ENCODE results near the gene TMED6. TPM values are rescaled to one million over a fixed set of nuclear protein-coding genes. Genes with fewer than 3 reads are reported as not detected.

TMED6 gene
- total RNA-seq, 2 donors from 2014 or later: 1.5 TPM; not detected in 1

DNA sequence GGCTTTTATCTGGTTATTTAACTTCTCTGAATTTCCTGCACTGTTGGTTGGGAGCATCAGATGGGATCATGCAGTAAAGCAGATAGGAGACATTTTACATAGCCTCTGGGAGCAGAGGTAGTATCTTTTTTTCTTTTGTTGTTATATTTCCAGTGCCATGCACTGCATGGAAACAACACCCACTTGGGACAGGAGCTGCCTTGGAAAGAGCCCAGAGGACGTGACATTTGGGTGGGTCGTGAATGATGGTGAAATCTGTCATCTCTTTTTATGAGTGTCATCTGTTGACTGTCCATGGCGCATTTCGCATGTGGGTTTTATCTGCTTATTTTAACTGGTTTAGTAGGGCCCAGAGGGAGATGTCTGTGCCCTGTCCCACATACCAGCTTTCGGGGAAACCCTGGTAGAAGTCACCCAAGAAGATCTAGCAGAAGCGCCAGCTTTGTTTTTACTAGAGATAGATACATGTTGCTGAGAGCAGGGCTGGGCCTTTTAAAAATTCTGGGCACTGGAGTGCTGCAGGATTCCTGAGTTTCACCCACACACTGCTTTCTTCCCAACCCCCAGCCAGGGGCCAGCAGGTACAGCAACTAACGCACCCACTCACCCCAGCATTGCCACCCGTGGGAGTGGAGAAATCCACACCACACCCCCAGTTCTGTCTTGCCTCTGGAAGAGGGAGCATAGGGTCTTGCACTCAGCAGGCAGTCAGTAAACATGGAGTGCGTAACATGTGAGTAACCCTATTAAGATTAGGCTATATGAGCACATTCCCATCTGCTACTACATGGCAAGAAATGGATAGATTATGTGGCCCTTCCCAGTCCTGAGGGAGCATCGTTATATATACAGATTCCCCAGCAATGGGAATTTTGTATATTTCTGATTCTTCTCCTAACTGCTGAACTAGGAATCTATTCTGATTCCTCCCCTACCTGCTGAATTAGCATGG, 42.6 kb upstream of the TMED6 start:
- H3K4me3 ChIP-seq: no peak overlapping the region
- no peak overlapping the region for H3K27ac ChIP-seq
- TF ChIP-seq, protein P1, sequence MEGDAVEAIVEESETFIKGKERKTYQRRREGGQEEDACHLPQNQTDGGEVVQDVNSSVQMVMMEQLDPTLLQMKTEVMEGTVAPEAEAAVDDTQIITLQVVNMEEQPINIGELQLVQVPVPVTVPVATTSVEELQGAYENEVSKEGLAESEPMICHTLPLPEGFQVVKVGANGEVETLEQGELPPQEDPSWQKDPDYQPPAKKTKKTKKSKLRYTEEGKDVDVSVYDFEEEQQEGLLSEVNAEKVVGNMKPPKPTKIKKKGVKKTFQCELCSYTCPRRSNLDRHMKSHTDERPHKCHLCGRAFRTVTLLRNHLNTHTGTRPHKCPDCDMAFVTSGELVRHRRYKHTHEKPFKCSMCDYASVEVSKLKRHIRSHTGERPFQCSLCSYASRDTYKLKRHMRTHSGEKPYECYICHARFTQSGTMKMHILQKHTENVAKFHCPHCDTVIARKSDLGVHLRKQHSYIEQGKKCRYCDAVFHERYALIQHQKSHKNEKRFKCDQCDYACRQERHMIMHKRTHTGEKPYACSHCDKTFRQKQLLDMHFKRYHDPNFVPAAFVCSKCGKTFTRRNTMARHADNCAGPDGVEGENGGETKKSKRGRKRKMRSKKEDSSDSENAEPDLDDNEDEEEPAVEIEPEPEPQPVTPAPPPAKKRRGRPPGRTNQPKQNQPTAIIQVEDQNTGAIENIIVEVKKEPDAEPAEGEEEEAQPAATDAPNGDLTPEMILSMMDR (IDR thresholded peaks at IDR 0.05): no peak
- no peak for DNase-seq (ENCODE audit: low spot score)
- H3K36me3 ChIP-seq: no peaks in the 10 kb centered on the region
- H3K4me1 ChIP-seq (ENCODE audit: control insufficient read depth in 1 of 2, low read depth in 2 of 2): peaks cover 7 to 22% of the 10 kb centered on the region in 2 donors
- H3K9me3 ChIP-seq: no peaks in the 10 kb centered on the region
- H3K27me3 ChIP-seq (replicated peaks; ENCODE audit: insufficient read depth): no peaks in the 10 kb centered on the region
- ATAC-seq (ENCODE audit: insufficient number of reproducible peaks, low FRiP score, low read depth): no peak

DNA sequence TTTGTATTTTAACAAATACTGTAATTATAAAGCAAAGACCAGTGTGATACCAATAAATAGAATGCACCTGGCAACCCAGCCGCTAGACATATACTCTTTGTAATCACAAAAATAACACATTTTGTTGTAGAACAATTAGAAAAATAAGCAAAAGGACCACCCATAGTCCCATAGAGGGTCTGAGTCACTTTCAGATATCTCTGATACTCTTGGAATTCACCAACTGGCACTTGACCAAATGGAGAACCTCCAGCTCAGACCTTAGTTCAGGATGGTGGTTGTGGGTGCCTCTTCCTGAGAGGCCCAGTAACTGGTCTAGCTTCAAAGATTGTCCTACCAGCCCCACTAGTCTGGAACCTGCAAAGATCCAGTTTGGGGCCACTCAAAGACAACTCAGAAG, 35.0 kb upstream of the TMED6 start:
- DNase-seq (ENCODE audit: low spot score) (no peak), ATAC-seq (ENCODE audit: insufficient number of reproducible peaks, low FRiP score, low read depth) (no peak)
- TF ChIP-seq, protein P1 (IDR thresholded peaks at IDR 0.05): no peak
- H3K9me3 ChIP-seq: no peaks in the 10 kb centered on the region
- H3K27ac ChIP-seq: peak overlapping the region in 1 of 2 donors; percentile 66
- H3K27me3 ChIP-seq (replicated peaks; ENCODE audit: insufficient read depth): no peaks in the 10 kb centered on the region
- no peak overlapping the region for H3K4me3 ChIP-seq
- peaks cover 5% of the 10 kb centered on the region for H3K36me3 ChIP-seq
- peaks cover 12 to 21% of the 10 kb centered on the region in 2 donors for H3K4me1 ChIP-seq (ENCODE audit: control insufficient read depth in 1 of 2, low read depth in 2 of 2)

DNA sequence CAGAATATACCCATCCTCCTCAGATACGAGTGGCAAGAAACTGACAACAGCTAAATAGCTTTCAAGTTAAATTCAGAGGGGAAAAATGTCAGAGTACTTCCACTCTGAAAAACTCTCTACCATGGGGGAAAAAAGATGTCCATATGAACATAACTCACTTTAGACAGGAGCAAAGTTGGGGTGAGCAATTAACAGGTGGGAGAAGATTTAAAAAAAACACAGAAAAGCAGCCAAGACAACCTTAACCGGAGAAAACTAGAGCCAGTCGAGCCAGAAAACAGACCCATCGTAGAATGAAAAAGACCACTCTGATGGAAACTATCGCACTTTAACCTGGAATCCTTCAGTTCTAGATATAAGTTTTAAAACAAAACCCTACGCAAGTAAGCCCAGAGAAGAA, 33.4 kb upstream of the TMED6 start:
- H3K4me3 ChIP-seq: peak overlapping the region; percentile 93
- DNase-seq (ENCODE audit: low spot score): no peak
- TF ChIP-seq, protein P1 (IDR thresholded peaks at IDR 0.05): no peak
- peaks cover 11% of the 10 kb centered on the region for H3K36me3 ChIP-seq
- ATAC-seq (ENCODE audit: insufficient number of reproducible peaks, low FRiP score, low read depth): no peak
- no peaks in the 10 kb centered on the region for H3K9me3 ChIP-seq
- peaks cover 15 to 26% of the 10 kb centered on the region in 2 donors for H3K4me1 ChIP-seq (ENCODE audit: control insufficient read depth in 1 of 2, low read depth in 2 of 2)
- peak overlapping the region; percentile 82 to 84 for H3K27ac ChIP-seq
- no peaks in the 10 kb centered on the region for H3K27me3 ChIP-seq (replicated peaks; ENCODE audit: insufficient read depth)

DNA sequence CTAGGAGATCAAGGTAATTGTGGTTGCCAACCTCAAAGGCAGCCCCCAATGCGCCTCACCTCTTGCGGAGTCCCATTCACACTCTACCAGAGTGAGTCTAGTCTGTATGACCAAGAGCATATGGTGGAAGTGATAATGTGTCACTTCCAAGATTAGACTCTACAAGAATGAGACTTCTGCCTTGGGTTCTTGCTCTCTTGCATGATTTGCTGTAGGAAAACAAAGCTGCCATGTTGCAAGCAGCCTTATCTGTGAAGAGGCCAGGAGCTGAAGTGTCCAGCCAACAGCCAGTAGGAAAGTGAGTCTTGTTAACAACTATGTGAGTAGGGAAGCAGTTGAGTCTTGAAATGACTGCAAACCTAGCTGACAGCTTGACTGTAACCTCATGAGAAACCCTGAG, 30.8 kb upstream of the TMED6 start:
- Histone ChIP-seq H3K27me3 (replicated peaks; ENCODE audit: insufficient read depth) (no peaks in the 10 kb centered on the region), H3K36me3 (peaks cover 25% of the 10 kb centered on the region), H3K4me3 (no peak overlapping the region), H3K9me3 (no peaks in the 10 kb centered on the region), H3K4me1 (ENCODE audit: control insufficient read depth in 1 of 2, low read depth in 2 of 2) (peaks cover 18 to 26% of the 10 kb centered on the region in 2 donors), H3K27ac (no peak overlapping the region)
- no peak for ATAC-seq (ENCODE audit: insufficient number of reproducible peaks, low FRiP score, low read depth)
- TF ChIP-seq, protein P1 (IDR thresholded peaks at IDR 0.05): no peak
- DNase-seq (ENCODE audit: low spot score): no peak

DNA sequence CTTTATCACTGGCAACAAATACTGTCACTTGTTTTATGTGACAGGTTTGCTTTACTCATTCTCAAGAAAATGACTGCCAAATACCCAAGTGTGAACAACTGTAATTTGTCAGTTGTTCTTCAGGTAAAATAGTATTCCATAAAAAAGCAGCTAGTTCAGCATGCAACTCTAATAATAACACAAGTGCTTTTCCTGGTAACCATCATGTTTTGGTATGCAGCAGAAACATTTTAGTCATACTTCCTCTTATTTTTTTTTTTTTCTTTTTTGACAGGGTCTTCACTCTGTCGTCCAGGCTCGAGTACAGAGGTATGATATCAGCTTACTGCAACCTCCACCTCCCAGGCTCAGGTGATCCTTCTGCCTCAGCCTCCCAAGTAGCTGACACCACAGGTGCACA, 29.6 kb upstream of the TMED6 start:
- Histone ChIP-seq H3K4me1 (ENCODE audit: control insufficient read depth in 1 of 2, low read depth in 2 of 2) (peaks cover 18 to 22% of the 10 kb centered on the region in 2 donors), H3K27ac (no peak overlapping the region), H3K9me3 (no peaks in the 10 kb centered on the region), H3K4me3 (no peak overlapping the region), H3K27me3 (replicated peaks; ENCODE audit: insufficient read depth) (no peaks in the 10 kb centered on the region), H3K36me3 (peaks cover 25% of the 10 kb centered on the region)
- TF ChIP-seq, protein P1 (IDR thresholded peaks at IDR 0.05): no peak
- no peak for DNase-seq (ENCODE audit: low spot score)
- no peak for ATAC-seq (ENCODE audit: insufficient number of reproducible peaks, low FRiP score, low read depth)
